Gastroesophageal sphincter (tissue), 3 donors: ENCODE results near the gene TBC1D10B.

Source experiments
- CTCF ChIP-seq, 4 experiments: fragments of 200-600 bp in 2 of 4; fragments of 450-650 bp in 2 of 4; sonication (generic) in 1 of 4; IDR thresholded peaks; one replicate each; pipeline ENCODE4 v1.5.1; 2017 to 2019; ENCODE audit warnings: antibody characterized with exemption in 4 of 4, mild to moderate bottlenecking in 2 of 4, moderate library complexity in 2 of 4
- EP300 ChIP-seq: sonication (generic); formaldehyde crosslinking; IDR thresholded peaks from one replicate; pipeline ENCODE4 v1.6.1; 2017; ENCODE audit warnings: antibody characterized with exemption, mild to moderate bottlenecking
- POLR2A ChIP-seq, 2 donors: fragments of 450-650 bp; IDR thresholded peaks; one replicate each; pipeline ENCODE4 v1.6.1; 2017; ENCODE audit warnings: antibody characterized with exemption in 2 of 2, mild to moderate bottlenecking in 2 of 2, moderate library complexity in 1 of 2
- POLR2AphosphoS5 ChIP-seq: sonication (generic); formaldehyde crosslinking; IDR thresholded peaks from one replicate; pipeline ENCODE4 v1.6.1; 2017; ENCODE audit warnings: antibody characterized with exemption

DNA sequence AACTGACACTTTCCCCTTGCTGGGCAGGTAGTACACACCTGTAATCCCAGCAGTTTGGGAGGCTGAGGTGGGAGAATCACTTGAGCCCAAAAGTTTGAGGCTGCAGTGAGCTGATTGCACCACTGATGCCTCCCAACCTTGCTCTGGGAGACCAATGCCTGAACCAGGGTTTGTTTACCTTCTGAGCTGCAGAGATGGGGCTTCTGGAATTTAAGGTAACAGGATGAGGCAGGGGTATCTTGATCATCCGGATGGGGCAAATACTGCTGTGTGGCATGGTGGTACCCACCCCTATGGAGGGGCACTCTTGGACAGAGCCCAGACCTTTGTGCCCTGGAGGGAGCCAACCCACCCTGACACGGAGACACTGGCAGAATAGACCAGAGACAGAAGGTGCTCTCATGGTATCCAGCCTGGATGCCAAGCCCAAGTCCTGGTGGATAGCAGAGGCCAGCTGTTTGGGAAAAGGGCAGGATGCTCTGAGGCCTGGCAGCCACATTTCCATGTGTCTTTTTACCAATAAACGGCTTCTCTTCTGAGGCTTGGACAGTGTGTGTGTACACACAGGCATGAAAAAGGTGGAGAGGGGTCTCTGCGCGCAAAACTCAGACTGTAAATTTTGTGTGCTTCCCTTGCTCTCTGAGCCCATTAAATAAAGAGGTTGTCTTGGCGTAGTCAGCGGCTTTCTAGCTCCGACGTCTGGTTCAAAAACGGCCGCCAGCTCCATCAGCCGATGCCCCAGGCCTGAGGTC lies 29.3 kb upstream of the TBC1D10B start:
- no peak for TF ChIP-seq CTCF (IDR thresholded peaks at IDR 0.05)
- no peak for TF ChIP-seq POLR2A (IDR thresholded peaks at IDR 0.05)
- TF ChIP-seq POLR2AphosphoS5: no peak
- no peak for TF ChIP-seq EP300
